ENCODE measurements around the gene THBS2. TPM values are rescaled to one million over a fixed set of nuclear protein-coding genes. Genes with fewer than 3 reads are reported as not detected.

The THBS2 gene
- total RNA-seq, 1 donor from 2014 or later: 4.2 TPM

DNA sequence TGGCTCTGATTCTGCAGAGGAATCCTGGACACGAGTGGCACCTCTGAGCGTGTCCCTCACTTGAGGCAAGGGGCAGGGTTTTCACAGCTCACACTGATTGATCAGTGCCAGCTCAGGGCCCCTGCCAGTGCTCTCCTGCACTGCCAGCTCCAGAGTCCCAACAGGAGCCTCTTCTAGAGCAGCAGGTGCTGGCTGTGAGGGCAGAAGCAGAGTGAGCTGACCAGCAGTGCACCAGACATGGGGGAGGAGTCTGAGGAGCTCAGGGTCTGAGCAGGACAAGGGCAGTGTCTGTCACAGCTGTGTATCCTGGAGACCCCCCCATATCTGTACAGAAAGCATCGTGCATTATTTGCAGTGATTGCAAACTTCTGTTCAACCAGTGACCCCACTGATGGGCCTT, 31.5 kb upstream of the THBS2 start:
- no peaks in the 10 kb centered on the region for H3K4me1 Mint-ChIP-seq (ENCODE audit: unreplicated experiment)
- no peak overlapping the region for H3K4me3 Mint-ChIP-seq
- H3K9me3 Mint-ChIP-seq: no peaks in the 10 kb centered on the region
- H3K36me3 Mint-ChIP-seq: no peaks in the 10 kb centered on the region
- TF ChIP-seq, protein P1, sequence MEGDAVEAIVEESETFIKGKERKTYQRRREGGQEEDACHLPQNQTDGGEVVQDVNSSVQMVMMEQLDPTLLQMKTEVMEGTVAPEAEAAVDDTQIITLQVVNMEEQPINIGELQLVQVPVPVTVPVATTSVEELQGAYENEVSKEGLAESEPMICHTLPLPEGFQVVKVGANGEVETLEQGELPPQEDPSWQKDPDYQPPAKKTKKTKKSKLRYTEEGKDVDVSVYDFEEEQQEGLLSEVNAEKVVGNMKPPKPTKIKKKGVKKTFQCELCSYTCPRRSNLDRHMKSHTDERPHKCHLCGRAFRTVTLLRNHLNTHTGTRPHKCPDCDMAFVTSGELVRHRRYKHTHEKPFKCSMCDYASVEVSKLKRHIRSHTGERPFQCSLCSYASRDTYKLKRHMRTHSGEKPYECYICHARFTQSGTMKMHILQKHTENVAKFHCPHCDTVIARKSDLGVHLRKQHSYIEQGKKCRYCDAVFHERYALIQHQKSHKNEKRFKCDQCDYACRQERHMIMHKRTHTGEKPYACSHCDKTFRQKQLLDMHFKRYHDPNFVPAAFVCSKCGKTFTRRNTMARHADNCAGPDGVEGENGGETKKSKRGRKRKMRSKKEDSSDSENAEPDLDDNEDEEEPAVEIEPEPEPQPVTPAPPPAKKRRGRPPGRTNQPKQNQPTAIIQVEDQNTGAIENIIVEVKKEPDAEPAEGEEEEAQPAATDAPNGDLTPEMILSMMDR (conservative IDR thresholded peaks at IDR 0.05): no peak
- H3K27ac Mint-ChIP-seq: no peak overlapping the region
- no peak for DNase-seq (ENCODE audit: extremely low spot score, unreplicated experiment)
- H3K27me3 Mint-ChIP-seq: peaks cover 4% of the 10 kb centered on the region

DNA sequence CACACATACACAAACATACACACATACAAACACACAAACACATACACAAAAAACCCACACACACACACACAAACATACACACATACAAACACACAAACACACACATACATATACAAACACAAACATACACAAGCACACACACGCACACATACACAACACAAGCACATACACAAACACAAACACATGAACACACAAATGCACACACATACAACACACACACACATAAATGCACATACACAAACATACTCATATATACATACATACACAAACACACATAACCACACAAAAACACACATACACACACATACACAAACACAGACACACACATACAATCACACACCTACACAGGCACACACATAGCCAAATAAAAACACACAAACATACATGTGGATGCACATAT, 30.3 kb upstream of the THBS2 start:
- Mint-ChIP-seq H3K27ac (no peak overlapping the region), H3K9me3 (no peaks in the 10 kb centered on the region), H3K4me1 (ENCODE audit: unreplicated experiment) (no peaks in the 10 kb centered on the region), H3K36me3 (no peaks in the 10 kb centered on the region), H3K4me3 (no peak overlapping the region), H3K27me3 (peaks cover 4% of the 10 kb centered on the region)
- no peak for DNase-seq (ENCODE audit: extremely low spot score, unreplicated experiment)
- TF ChIP-seq, protein P1 (conservative IDR thresholded peaks at IDR 0.05): no peak

- no peaks in the 10 kb centered on the region for H3K9me3 Mint-ChIP-seq
- no peak overlapping the region for H3K4me3 Mint-ChIP-seq
- no peak for DNase-seq (ENCODE audit: extremely low spot score, unreplicated experiment)
- TF ChIP-seq, protein P1 (conservative IDR thresholded peaks at IDR 0.05): no peak
- peaks cover 2% of the 10 kb centered on the region for H3K27me3 Mint-ChIP-seq
- no peaks in the 10 kb centered on the region for H3K4me1 Mint-ChIP-seq (ENCODE audit: unreplicated experiment)
- H3K36me3 Mint-ChIP-seq: no peaks in the 10 kb centered on the region
- H3K27ac Mint-ChIP-seq: no peak overlapping the region
These were observed 28.4 kb upstream of the THBS2 start for GRCh38 chr6:169282043-169282442.

- Mint-ChIP-seq H3K4me3 (no peak overlapping the region), H3K27me3 (no peaks in the 10 kb centered on the region), H3K9me3 (no peaks in the 10 kb centered on the region), H3K36me3 (no peaks in the 10 kb centered on the region), H3K27ac (no peak overlapping the region), H3K4me1 (ENCODE audit: unreplicated experiment) (no peaks in the 10 kb centered on the region)
- DNase-seq (ENCODE audit: extremely low spot score, unreplicated experiment): no peak
- TF ChIP-seq, protein P1 (conservative IDR thresholded peaks at IDR 0.05): no peak
These were observed 24.0 kb upstream of the THBS2 start for GRCh38 chr6:169277619-169278018.

DNA sequence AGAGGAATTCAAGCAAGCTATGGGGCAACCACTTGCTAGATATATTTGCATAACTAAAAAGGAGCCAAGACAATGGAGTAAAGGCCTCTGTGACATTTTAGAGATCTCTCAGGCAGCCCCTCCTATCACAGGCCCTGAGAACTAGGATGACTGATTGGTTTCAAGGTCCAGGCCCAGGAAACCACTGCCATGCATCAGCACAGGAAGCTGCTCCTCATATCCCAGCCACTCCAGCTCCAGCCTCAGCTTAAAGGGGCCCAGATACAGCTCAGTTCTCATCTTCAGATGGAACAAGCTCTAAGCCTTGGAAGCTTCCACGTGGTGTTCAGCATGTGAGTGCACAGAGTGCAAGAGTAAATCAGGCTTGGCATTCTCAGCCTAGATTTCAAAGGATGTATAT, 21.1 kb upstream of the THBS2 start:
- no peak for DNase-seq (ENCODE audit: extremely low spot score, unreplicated experiment)
- Mint-ChIP-seq H3K27ac (no peak overlapping the region), H3K36me3 (no peaks in the 10 kb centered on the region), H3K4me3 (no peak overlapping the region), H3K9me3 (no peaks in the 10 kb centered on the region), H3K4me1 (ENCODE audit: unreplicated experiment) (no peaks in the 10 kb centered on the region), H3K27me3 (peaks cover 3% of the 10 kb centered on the region)
- TF ChIP-seq, protein P1 (conservative IDR thresholded peaks at IDR 0.05): no peak

- no peak overlapping the region for H3K27ac Mint-ChIP-seq
- no peak for DNase-seq (ENCODE audit: extremely low spot score, unreplicated experiment)
These were observed 19.9 kb upstream of the THBS2 start for GRCh38 chr6:169273511-169273910.

More at GRCh38 chr6:169273511-169273910, 19.9 kb upstream of the THBS2 start:
- H3K4me3 Mint-ChIP-seq: no peak overlapping the region
- peaks cover 3% of the 10 kb centered on the region for H3K27me3 Mint-ChIP-seq
- no peaks in the 10 kb centered on the region for H3K9me3 Mint-ChIP-seq
- TF ChIP-seq, protein P1 (conservative IDR thresholded peaks at IDR 0.05): no peak
- H3K4me1 Mint-ChIP-seq (ENCODE audit: unreplicated experiment): no peaks in the 10 kb centered on the region
- no peaks in the 10 kb centered on the region for H3K36me3 Mint-ChIP-seq

Measured in type B pancreatic cell (in vitro differentiated cells).